Measurements from ENCODE around the gene USP50.
"Not testable (repeated sequence)": the region's sequence is repeated elsewhere in the genome, so short reads cannot be mapped to it uniquely, and the experiment has no call there.

The USP50 gene

GRCh38 chr15:50546566-50546965, at the start of gene USP50:
TSS of gene USP50 (minus strand) at chr15:50546666. CDS start at chr15:50546525, 141 bp downstream.
- no peak for DNase-seq

GRCh38 chr15:50594311-50594710, 47.8 kb upstream of the USP50 start:
- no peak for DNase-seq

- DNase-seq = no peak
Observed at GRCh38 chr15:50593761-50594160, 47.3 kb upstream of the USP50 start.

GRCh38 chr15:50590288-50590687, 43.8 kb upstream of the USP50 start:
- no peak for DNase-seq

- DNase-seq = no peak
Observed at GRCh38 chr15:50577492-50577891, 31.0 kb upstream of the USP50 start.

GRCh38 chr15:50576166-50576565, 29.7 kb upstream of the USP50 start:
- DNase-seq = no peak

GRCh38 chr15:50573842-50574241, 27.4 kb upstream of the USP50 start:
- DNase-seq = not testable (repeated sequence)

GRCh38 chr15:50563756-50564155, 17.3 kb upstream of the USP50 start:
- DNase-seq = no peak

GRCh38 chr15:50562735-50563640, 16.5 kb upstream of the USP50 start:
- DNase-seq = no peak

GRCh38 chr15:50558012-50558411, 11.5 kb upstream of the USP50 start:
- DNase-seq = no peak

GRCh38 chr15:50556642-50557371, 10.3 kb upstream of the USP50 start:
- DNase-seq = no peak

- DNase-seq = no peak
Observed at GRCh38 chr15:50552238-50552637, 5.8 kb upstream of the USP50 start.

- DNase-seq = no peak
Observed at GRCh38 chr15:50549326-50549725, 2.9 kb upstream of the USP50 start.

GRCh38 chr15:50544368-50544767, 2.1 kb downstream of the USP50 start:
- no peak for DNase-seq

- no peak for DNase-seq
Observed at GRCh38 chr15:50543556-50543955, 2.9 kb downstream of the USP50 start.

- no peak for DNase-seq
Observed at GRCh38 chr15:50542887-50543210, 3.6 kb downstream of the USP50 start.

- no peak for DNase-seq
Observed at GRCh38 chr15:50531766-50532165, 14.7 kb downstream of the USP50 start.

- no peak for DNase-seq
Observed at GRCh38 chr15:50531163-50531562, 15.3 kb downstream of the USP50 start.

- no peak for DNase-seq
Observed at GRCh38 chr15:50523851-50524251, 22.6 kb downstream of the USP50 start.

GRCh38 chr15:50519740-50520425, 26.6 kb downstream of the USP50 start:
- no peak for DNase-seq

- no peak for DNase-seq
Observed at GRCh38 chr15:50513001-50513400, 33.5 kb downstream of the USP50 start.

GRCh38 chr15:50506121-50506520, 40.3 kb downstream of the USP50 start:
- peak in 1 of 51 donors; percentile 3 for DNase-seq

All from hypothalamus (tissue), 51 donors.